Measurements from ENCODE around the gene CBX6.
A peak's percentile ranks its signal among the peaks of the same experiment; 100 is the strongest.

CBX6 gene

GRCh38 chr22:38826386-38826785, 45.6 kb downstream of the CBX6 start:
- no peak for DNase-seq (ENCODE audit: low read depth)
- no peak overlapping the region for H3K4me3 ChIP-seq (ENCODE audit: low read depth, low read length)
- TF ChIP-seq CTCF (IDR thresholded peaks at IDR 0.05; ENCODE audit: low read depth, low read length, missing control alignments): no peak
- in situ Hi-C loops (cut with HindIII; ENCODE audit: low sequenced_read_pairs): no loop called here

GRCh38 chr22:38824585-38824984, 47.4 kb downstream of the CBX6 start:
- peak; percentile 67 for DNase-seq (ENCODE audit: low read depth)
- no peak overlapping the region for H3K4me3 ChIP-seq (ENCODE audit: low read depth, low read length)
- in situ Hi-C loops (cut with HindIII; ENCODE audit: low sequenced_read_pairs): no loop called here
- peak; percentile 76 for TF ChIP-seq CTCF (IDR thresholded peaks at IDR 0.05; ENCODE audit: low read depth, low read length, missing control alignments)

- no peak overlapping the region for H3K4me3 ChIP-seq (ENCODE audit: low read depth, low read length)
- in situ Hi-C loops (cut with HindIII; ENCODE audit: low sequenced_read_pairs): no loop called here
- no peak for DNase-seq (ENCODE audit: low read depth)
- no peak for TF ChIP-seq CTCF (IDR thresholded peaks at IDR 0.05; ENCODE audit: low read depth, low read length, missing control alignments)
These were observed 48.4 kb downstream of the CBX6 start for GRCh38 chr22:38823637-38824036.

GRCh38 chr22:38823076-38823475, 48.9 kb downstream of the CBX6 start:
- DNase-seq (ENCODE audit: low read depth): no peak
- no peak for TF ChIP-seq CTCF (IDR thresholded peaks at IDR 0.05; ENCODE audit: low read depth, low read length, missing control alignments)
- no peak overlapping the region for H3K4me3 ChIP-seq (ENCODE audit: low read depth, low read length)
- in situ Hi-C loops (cut with HindIII; ENCODE audit: low sequenced_read_pairs): no loop called here

- in situ Hi-C loops (cut with HindIII; ENCODE audit: low sequenced_read_pairs): no loop called here
- no peak for DNase-seq (ENCODE audit: low read depth)
- no peak overlapping the region for H3K4me3 ChIP-seq (ENCODE audit: low read depth, low read length)
- no peak for TF ChIP-seq CTCF (IDR thresholded peaks at IDR 0.05; ENCODE audit: low read depth, low read length, missing control alignments)
These were observed 52.0 kb downstream of the CBX6 start for GRCh38 chr22:38820020-38820419.

- TF ChIP-seq CTCF (IDR thresholded peaks at IDR 0.05; ENCODE audit: low read depth, low read length, missing control alignments): no peak
- no peak for DNase-seq (ENCODE audit: low read depth)
- H3K4me3 ChIP-seq (ENCODE audit: low read depth, low read length): no peak overlapping the region
- in situ Hi-C loops (cut with HindIII; ENCODE audit: low sequenced_read_pairs): no loop called here
These were observed 52.6 kb downstream of the CBX6 start for GRCh38 chr22:38819387-38819940.

- TF ChIP-seq CTCF (IDR thresholded peaks at IDR 0.05; ENCODE audit: low read depth, low read length, missing control alignments): no peak
- H3K4me3 ChIP-seq (ENCODE audit: low read depth, low read length): no peak overlapping the region
- no peak for DNase-seq (ENCODE audit: low read depth)
- in situ Hi-C loops (cut with HindIII; ENCODE audit: low sequenced_read_pairs): no loop called here
These were observed 54.8 kb downstream of the CBX6 start for GRCh38 chr22:38817196-38817595.

Data from astrocyte of the cerebellum (primary cell).